Muscle layer of colon (tissue), 2 donors: Measurements from ENCODE around the gene DPYD.
"Not testable (repeated sequence)": the region's sequence is repeated elsewhere in the genome, so short reads cannot be mapped to it uniquely, and the experiment has no call there.

ENCODE experiments used
- H3K27ac ChIP-seq: one replicate; pipeline ENCODE4 v1.7.0; 2013; ENCODE audit warnings: low read depth, mild to moderate bottlenecking, low read length, moderate library complexity
- H3K27me3 ChIP-seq, 2 donors: one replicate each; pipeline ENCODE4 v1.7.0; 2013; ENCODE audit warnings: low read length in 2 of 2, mild to moderate bottlenecking in 2 of 2; ENCODE audit not compliant: insufficient read depth in 2 of 2, control insufficient read depth in 1 of 2
- H3K36me3 ChIP-seq: one replicate; pipeline ENCODE4 v1.7.0; 2013; ENCODE audit warnings: mild to moderate bottlenecking, low read length; ENCODE audit not compliant: insufficient read depth
- H3K4me1 ChIP-seq: one replicate; pipeline ENCODE4 v1.7.0; 2013; ENCODE audit warnings: mild to moderate bottlenecking, low read length; ENCODE audit not compliant: insufficient read depth
- H3K4me3 ChIP-seq, 2 donors: one replicate each; pipeline ENCODE4 v1.7.0; 2013; ENCODE audit warnings: low read length in 2 of 2, low read depth in 1 of 2, mild to moderate bottlenecking in 1 of 2, moderate library complexity in 1 of 2
- H3K9ac ChIP-seq: one replicate; pipeline ENCODE4 v1.7.0; 2013; ENCODE audit warnings: low read length
- H3K9me3 ChIP-seq: one replicate; pipeline ENCODE4 v1.7.0; 2013; ENCODE audit warnings: mild to moderate bottlenecking, low read length
- donor health status: abdominal sarcoma.
- donor health status: Adenocarcinoma of cecum.

DPYD gene

GRCh38 chr1:97350662-97351061 lies 570.2 kb downstream of the DPYD start:
- Histone ChIP-seq H3K36me3 (no peaks in the 10 kb centered on the region), H3K27me3 (no peaks in the 10 kb centered on the region), H3K4me1 (peaks cover 18% of the 10 kb centered on the region), H3K4me3 (no peak overlapping the region), H3K9ac (no peak overlapping the region), H3K27ac (no peak overlapping the region), H3K9me3 (no peaks in the 10 kb centered on the region)

DNA sequence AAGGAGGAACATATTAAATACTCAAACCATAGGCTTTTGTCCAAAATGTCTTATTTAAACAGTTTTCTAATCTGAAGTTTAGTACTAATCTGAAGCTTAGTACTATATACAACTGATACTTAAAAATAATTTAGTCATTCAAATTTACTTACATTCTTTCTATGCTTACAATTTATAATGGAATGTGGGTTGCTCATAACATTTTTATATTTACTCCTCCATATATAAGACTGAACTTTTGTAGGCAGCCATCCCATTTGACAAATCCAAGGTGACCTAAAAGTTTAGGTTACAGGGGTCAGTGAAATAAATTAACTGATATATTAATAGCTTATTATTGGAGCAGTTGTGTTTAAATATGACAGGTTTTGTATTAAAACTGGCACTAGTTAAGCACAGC lies 570.6 kb downstream of the DPYD start:
- no peaks in the 10 kb centered on the region for H3K9me3 ChIP-seq
- no peaks in the 10 kb centered on the region for H3K36me3 ChIP-seq
- H3K4me1 ChIP-seq = peaks cover 18% of the 10 kb centered on the region
- H3K27me3 ChIP-seq = no peaks in the 10 kb centered on the region
- H3K9ac ChIP-seq = no peak overlapping the region
- H3K4me3 ChIP-seq = no peak overlapping the region
- H3K27ac ChIP-seq = no peak overlapping the region

- not testable (repeated sequence) for H3K9ac ChIP-seq, H3K27me3 ChIP-seq, H3K4me3 ChIP-seq, H3K27ac ChIP-seq, H3K9me3 ChIP-seq, H3K36me3 ChIP-seq
- H3K4me1 ChIP-seq = peaks cover 18% of the 10 kb centered on the region
These were observed 571.0 kb downstream of the DPYD start for GRCh38 chr1:97349794-97350193.

DNA sequence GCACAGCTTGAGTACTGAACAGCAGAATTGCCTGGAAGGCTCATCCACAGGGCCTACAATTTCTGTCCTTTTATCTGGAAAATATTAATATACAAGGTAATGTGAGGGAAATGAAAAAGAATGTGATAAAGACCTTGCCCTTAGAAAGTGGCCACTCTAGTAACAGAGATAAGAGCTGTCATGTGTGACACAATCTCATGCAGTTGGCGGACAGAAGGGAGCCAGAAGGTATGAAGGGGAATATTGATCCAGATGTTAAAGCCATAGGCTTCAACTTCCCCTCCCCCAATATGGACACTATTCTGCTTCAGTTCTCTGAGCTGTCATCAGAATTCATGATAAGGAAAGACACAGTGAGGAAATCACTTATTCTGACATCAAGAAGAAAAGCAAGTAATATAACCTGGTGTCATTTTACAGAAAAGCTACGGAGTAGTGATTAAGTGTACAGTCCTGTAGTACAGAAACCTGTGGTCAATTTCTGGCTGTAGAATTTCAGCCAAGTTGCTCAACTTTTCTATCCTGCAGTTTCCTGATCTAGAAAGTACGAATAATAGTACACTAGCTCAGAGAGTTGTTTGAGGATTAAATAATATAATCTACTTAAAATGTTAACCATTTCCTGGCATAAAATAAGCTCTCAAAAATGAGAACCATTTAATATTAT lies 572.1 kb downstream of the DPYD start:
- Histone ChIP-seq H3K9ac (no peak overlapping the region), H3K4me1 (peaks cover 18% of the 10 kb centered on the region), H3K27ac (no peak overlapping the region), H3K36me3 (no peaks in the 10 kb centered on the region), H3K4me3 (no peak overlapping the region), H3K27me3 (no peaks in the 10 kb centered on the region), H3K9me3 (no peaks in the 10 kb centered on the region)

DNA sequence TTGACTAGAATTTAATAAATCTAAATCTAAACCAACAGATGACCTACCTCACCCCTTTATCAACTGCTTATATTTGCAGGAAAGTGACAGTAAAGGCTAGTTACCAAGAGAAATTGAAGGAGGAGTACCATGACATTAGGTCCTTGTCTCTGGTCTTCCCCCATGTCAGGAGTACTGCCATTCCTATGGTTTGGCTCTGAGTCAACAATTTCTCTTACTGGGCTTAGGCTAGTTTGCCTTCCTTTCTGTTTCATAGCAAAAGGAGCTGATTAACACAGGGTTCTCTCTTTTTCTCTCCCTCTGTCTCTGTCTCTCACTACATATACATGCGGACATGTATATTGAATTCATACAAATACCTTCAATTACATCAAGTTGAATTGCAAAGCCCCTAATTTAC lies 579.9 kb downstream of the DPYD start:
- Histone ChIP-seq H3K27me3 (no peaks in the 10 kb centered on the region), H3K4me1 (no peaks in the 10 kb centered on the region), H3K9ac (no peak overlapping the region), H3K4me3 (no peak overlapping the region), H3K9me3 (no peaks in the 10 kb centered on the region), H3K27ac (no peak overlapping the region), H3K36me3 (no peaks in the 10 kb centered on the region)

DNA sequence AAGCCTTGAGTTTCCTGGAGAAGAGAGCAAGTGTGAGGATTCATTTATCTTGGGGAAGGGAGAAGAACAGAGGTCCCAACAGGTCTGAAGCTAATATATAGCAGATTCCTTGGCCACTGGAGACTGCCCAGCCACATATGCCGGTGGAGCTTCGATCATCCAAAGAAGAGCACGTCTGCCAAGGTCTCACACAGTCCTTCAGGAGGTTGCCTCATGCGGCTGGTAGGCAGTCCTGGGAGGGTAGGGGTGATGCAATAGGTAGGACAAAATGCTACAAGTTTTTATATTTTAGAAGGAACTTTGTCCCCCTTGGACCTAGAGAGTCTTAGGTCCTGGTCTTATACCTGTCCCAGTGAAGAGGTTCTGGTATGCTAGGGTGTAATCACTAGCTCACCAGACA lies 582.5 kb downstream of the DPYD start:
- Histone ChIP-seq H3K9ac (no peak overlapping the region), H3K27me3 (no peaks in the 10 kb centered on the region), H3K27ac (no peak overlapping the region), H3K4me1 (peaks cover 8% of the 10 kb centered on the region), H3K36me3 (no peaks in the 10 kb centered on the region), H3K9me3 (no peaks in the 10 kb centered on the region), H3K4me3 (no peak overlapping the region)

- Histone ChIP-seq H3K4me3 (no peak overlapping the region), H3K9ac (no peak overlapping the region), H3K9me3 (no peaks in the 10 kb centered on the region), H3K27me3 (no peaks in the 10 kb centered on the region), H3K4me1 (peaks cover 8% of the 10 kb centered on the region), H3K27ac (no peak overlapping the region), H3K36me3 (no peaks in the 10 kb centered on the region)
These were observed 583.4 kb downstream of the DPYD start for GRCh38 chr1:97337250-97338030.

- H3K27me3 ChIP-seq = no peaks in the 10 kb centered on the region
- H3K27ac ChIP-seq = no peak overlapping the region
- no peaks in the 10 kb centered on the region for H3K36me3 ChIP-seq
- peaks cover 8% of the 10 kb centered on the region for H3K4me1 ChIP-seq
- no peak overlapping the region for H3K4me3 ChIP-seq
- H3K9me3 ChIP-seq = no peaks in the 10 kb centered on the region
- no peak overlapping the region for H3K9ac ChIP-seq
These were observed 586.4 kb downstream of the DPYD start for GRCh38 chr1:97334454-97334853.

DNA sequence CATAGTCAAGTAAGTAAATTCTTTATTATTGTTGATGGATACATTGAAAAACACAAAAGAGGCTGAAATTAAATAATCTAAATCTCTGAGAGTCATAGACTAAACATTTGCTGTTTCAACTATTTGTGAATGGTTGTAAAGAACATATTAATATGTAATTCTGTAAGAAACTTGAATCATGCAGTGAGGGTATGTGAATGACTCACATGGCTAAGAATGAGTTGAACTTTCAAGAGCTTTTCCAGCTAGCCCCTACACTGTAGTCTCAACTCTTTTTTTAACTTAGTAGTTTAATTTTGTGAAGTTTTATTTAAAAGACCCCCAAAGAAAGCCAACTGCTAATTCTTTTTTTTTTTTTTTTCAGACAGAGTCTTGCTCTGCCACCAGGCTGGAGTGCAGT lies 588.1 kb downstream of the DPYD start:
- H3K9me3 ChIP-seq = no peaks in the 10 kb centered on the region
- no peak overlapping the region for H3K9ac ChIP-seq
- H3K36me3 ChIP-seq = no peaks in the 10 kb centered on the region
- H3K27me3 ChIP-seq = no peaks in the 10 kb centered on the region
- H3K4me1 ChIP-seq = peaks cover 8% of the 10 kb centered on the region
- no peak overlapping the region for H3K27ac ChIP-seq
- no peak overlapping the region for H3K4me3 ChIP-seq

- Histone ChIP-seq H3K27me3 (no peaks in the 10 kb centered on the region), H3K4me3 (no peak overlapping the region), H3K9me3 (no peaks in the 10 kb centered on the region), H3K36me3 (no peaks in the 10 kb centered on the region), H3K9ac (no peak overlapping the region), H3K4me1 (peaks cover 12% of the 10 kb centered on the region), H3K27ac (no peak overlapping the region)
These were observed 589.7 kb downstream of the DPYD start for GRCh38 chr1:97331165-97331564.

DNA sequence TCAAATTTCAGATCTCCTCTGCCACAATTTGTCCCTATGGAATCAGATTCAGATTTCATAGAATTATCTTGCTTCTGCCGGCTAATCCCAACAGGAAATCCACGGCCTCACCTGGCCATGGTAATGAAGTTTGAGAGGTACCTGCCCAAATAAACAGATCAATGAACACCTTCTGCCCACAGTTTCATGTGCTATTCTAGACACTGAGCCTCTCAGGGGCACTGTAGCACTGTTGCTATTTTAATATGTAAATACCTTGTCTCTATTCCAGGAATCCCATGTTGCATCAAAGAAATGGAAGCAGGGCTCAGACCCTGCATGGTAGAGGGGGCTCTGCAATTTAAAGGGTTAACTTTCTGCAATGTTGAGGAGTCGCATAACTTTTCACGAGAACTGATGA lies 606.1 kb downstream of the DPYD start:
- Histone ChIP-seq H3K36me3 (no peaks in the 10 kb centered on the region), H3K4me1 (no peaks in the 10 kb centered on the region), H3K9ac (no peak overlapping the region), H3K27me3 (no peaks in the 10 kb centered on the region), H3K27ac (no peak overlapping the region), H3K4me3 (no peak overlapping the region), H3K9me3 (no peaks in the 10 kb centered on the region)

DNA sequence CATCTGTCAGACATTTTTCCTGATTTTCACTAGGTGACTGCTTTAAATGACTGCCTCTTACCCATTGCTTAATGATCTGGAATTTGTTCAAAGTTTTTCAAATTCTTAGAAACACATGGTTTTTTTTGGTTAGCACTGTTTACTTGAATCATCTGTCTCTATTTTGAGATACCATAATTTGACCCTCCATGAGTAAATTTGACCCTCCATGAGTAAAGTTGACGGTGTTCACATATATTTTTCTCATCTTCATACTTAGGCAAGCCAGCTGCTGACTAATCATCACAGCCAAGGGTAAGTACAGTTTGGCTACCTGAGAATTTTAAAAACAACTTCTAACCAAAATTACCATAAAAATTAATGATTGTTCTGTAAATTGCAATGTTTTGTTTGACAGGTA lies 612.7 kb downstream of the DPYD start:
- Histone ChIP-seq H3K27ac (no peak overlapping the region), H3K4me1 (peaks cover 8% of the 10 kb centered on the region), H3K36me3 (no peaks in the 10 kb centered on the region), H3K9me3 (no peaks in the 10 kb centered on the region), H3K9ac (no peak overlapping the region), H3K27me3 (no peaks in the 10 kb centered on the region), H3K4me3 (no peak overlapping the region)
